Endodermal cell (in vitro differentiated cells): Measurements from ENCODE around the gene CMC1. TPM values are rescaled to one million over a fixed set of nuclear protein-coding genes. Genes with fewer than 3 reads are reported as not detected.
A peak's percentile ranks its signal among the peaks of the same experiment; 100 is the strongest.

Source experiments
- DNase-seq: peaks from one replicate; pipeline ENCODE4 v3.0.0-alpha.2; 2017
- H3K27ac ChIP-seq: 2 replicates; pipeline ENCODE4 v1.5.1; 2013; ENCODE audit warnings: mild to moderate bottlenecking, low read depth, low read length, moderate library complexity
- H3K27me3 ChIP-seq: 2 replicates; pipeline ENCODE4 v1.6.1; 2013; ENCODE audit warnings: mild to moderate bottlenecking, low read length, moderate library complexity; ENCODE audit not compliant: insufficient read depth, control insufficient read depth, poor library complexity, severe bottlenecking
- H3K36me3 ChIP-seq: 2 replicates; pipeline ENCODE4 v1.7.0; 2013; ENCODE audit warnings: mild to moderate bottlenecking, low read length, moderate library complexity; ENCODE audit not compliant: control insufficient read depth, insufficient read depth
- H3K4me1 ChIP-seq: one replicate; pipeline ENCODE4 v1.7.0; 2013; ENCODE audit warnings: low read length; ENCODE audit not compliant: control insufficient read depth, insufficient read depth
- H3K4me3 ChIP-seq: 2 replicates; pipeline ENCODE4 v1.5.1; 2013; ENCODE audit warnings: mild to moderate bottlenecking, low read length, moderate library complexity
- H3K9ac ChIP-seq: 2 replicates; pipeline ENCODE4 v1.6.1; 2013; ENCODE audit warnings: mild to moderate bottlenecking, low read length, moderate library complexity; ENCODE audit not compliant: poor library complexity, severe bottlenecking; ENCODE audit errors: extremely low read depth
- H3K9me3 ChIP-seq: 2 replicates; pipeline ENCODE4 v1.6.1; 2013; ENCODE audit warnings: mild to moderate bottlenecking, low read length, moderate library complexity; ENCODE audit not compliant: control insufficient read depth
- H3K27ac Mint-ChIP-seq: 2 replicates; pipeline ENCODE4 v1.8.0; 2020; ENCODE audit warnings: mixed read lengths
- H3K27me3 Mint-ChIP-seq: 2 replicates; pipeline ENCODE4 v1.8.0; 2021; ENCODE audit warnings: mild to moderate bottlenecking, mixed read lengths; ENCODE audit not compliant: insufficient read depth
- H3K36me3 Mint-ChIP-seq: 2 replicates; pipeline ENCODE4 v1.8.0; 2020; ENCODE audit warnings: low read depth, mixed read lengths
- H3K4me1 Mint-ChIP-seq: 2 replicates; pipeline ENCODE4 v1.8.0; 2020; ENCODE audit warnings: mixed read lengths
- H3K4me3 Mint-ChIP-seq: 2 replicates; pipeline ENCODE4 v1.8.0; 2020; ENCODE audit warnings: mild to moderate bottlenecking, moderate library complexity, mixed read lengths
- H3K9me3 Mint-ChIP-seq: 2 replicates; pipeline ENCODE4 v1.8.0; 2020; ENCODE audit warnings: mild to moderate bottlenecking, mixed read lengths
- WGBS, 2 experiments: methylation state at CpG; one replicate each; pipeline versions ENCODE4 v1.1.5 to v1.1.7; 2013; ENCODE audit warnings: missing lambda C conversion rate in 2 of 2, mixed read lengths in 1 of 2; ENCODE audit not compliant: insufficient coverage in 1 of 2, insufficient read length in 1 of 2; 5-methylcytosine and 5-hydroxymethylcytosine counted together
- total RNA-seq, 2 donors: library from RNA; stranded (reverse); fragmentation: NEBNext Ultra II Directional in 1 of 2; extraction: Animal tissue kit (Norgen Biotek cat#: 25700) in 1 of 2; gene quantifications; 2 replicates in 1 of 2; 3 replicates in 1 of 2; pipeline ENCODE4 v1.2.1, GENCODE V29; 2021
- TF ChIP-seq, protein P1 (sequence below): fragments of 200-600 bp; sonication (generic); conservative IDR thresholded peaks from 2 replicates; pipeline ENCODE4 v1.5.0; 2021; ENCODE audit warnings: antibody characterized with exemption, mild to moderate bottlenecking

Gene CMC1
- total RNA-seq, 2 donors from 2014 or later = 23.8 to 33.6 TPM

- no peaks in the 10 kb centered on the region for H3K27me3 ChIP-seq
- no peak for DNase-seq
- Mint-ChIP-seq H3K27ac (peak overlapping the region; percentile 98), H3K4me3 (peak overlapping the region; percentile 94), H3K36me3 (peaks cover 9% of the 10 kb centered on the region), H3K27me3 (no peaks in the 10 kb centered on the region), H3K4me1 (peaks cover 37% of the 10 kb centered on the region), H3K9me3 (peaks cover 3% of the 10 kb centered on the region)
- H3K9ac ChIP-seq = peak overlapping the region; percentile 76
- peaks cover 6% of the 10 kb centered on the region for H3K36me3 ChIP-seq
- peaks cover 6% of the 10 kb centered on the region for H3K4me1 ChIP-seq
- H3K27ac ChIP-seq = no peak overlapping the region
- H3K9me3 ChIP-seq = peaks cover 10% of the 10 kb centered on the region
- WGBS, 2 experiments = 24 to 26% methylated on average over 11 to 16 of the region's 16 CpGs
- peak overlapping the region; percentile 89 for H3K4me3 ChIP-seq
- TF ChIP-seq, protein P1, sequence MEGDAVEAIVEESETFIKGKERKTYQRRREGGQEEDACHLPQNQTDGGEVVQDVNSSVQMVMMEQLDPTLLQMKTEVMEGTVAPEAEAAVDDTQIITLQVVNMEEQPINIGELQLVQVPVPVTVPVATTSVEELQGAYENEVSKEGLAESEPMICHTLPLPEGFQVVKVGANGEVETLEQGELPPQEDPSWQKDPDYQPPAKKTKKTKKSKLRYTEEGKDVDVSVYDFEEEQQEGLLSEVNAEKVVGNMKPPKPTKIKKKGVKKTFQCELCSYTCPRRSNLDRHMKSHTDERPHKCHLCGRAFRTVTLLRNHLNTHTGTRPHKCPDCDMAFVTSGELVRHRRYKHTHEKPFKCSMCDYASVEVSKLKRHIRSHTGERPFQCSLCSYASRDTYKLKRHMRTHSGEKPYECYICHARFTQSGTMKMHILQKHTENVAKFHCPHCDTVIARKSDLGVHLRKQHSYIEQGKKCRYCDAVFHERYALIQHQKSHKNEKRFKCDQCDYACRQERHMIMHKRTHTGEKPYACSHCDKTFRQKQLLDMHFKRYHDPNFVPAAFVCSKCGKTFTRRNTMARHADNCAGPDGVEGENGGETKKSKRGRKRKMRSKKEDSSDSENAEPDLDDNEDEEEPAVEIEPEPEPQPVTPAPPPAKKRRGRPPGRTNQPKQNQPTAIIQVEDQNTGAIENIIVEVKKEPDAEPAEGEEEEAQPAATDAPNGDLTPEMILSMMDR = no peak
Measured at GRCh38 chr3:28347374-28348264, 106.2 kb downstream of the CMC1 start.

- peak overlapping the region; percentile 98 for H3K27ac Mint-ChIP-seq
- Histone ChIP-seq H3K36me3 (peaks cover 7% of the 10 kb centered on the region), H3K4me1 (peaks cover 6% of the 10 kb centered on the region), H3K27me3 (no peaks in the 10 kb centered on the region), H3K27ac (peak overlapping the region; percentile 97), H3K9ac (peak overlapping the region; percentile 76), H3K9me3 (peaks cover 11% of the 10 kb centered on the region), H3K4me3 (peak overlapping the region; percentile 89)
- DNase-seq = no peak
- H3K27me3 Mint-ChIP-seq = no peaks in the 10 kb centered on the region
- TF ChIP-seq, protein P1 = no peak
- H3K4me1 Mint-ChIP-seq = peaks cover 31% of the 10 kb centered on the region
- peak overlapping the region; percentile 94 for H3K4me3 Mint-ChIP-seq
- peaks cover 4% of the 10 kb centered on the region for H3K9me3 Mint-ChIP-seq
- WGBS, 2 experiments = 0% methylated on average over 7 to 16 of the region's 16 CpGs
- H3K36me3 Mint-ChIP-seq = peaks cover 10% of the 10 kb centered on the region
Measured at GRCh38 chr3:28348265-28348628, 106.8 kb downstream of the CMC1 start.

GRCh38 chr3:28348629-28349468, 107.4 kb downstream of the CMC1 start, which contains the start of the genes AZI2 and ZCWPW2:
AZI2 (minus strand) TSS chr3:28348824; CDS start chr3:28340617, 8,207 bp downstream.
ZCWPW2 (plus strand) TSS chr3:28348721; CDS start chr3:28413069, 64,348 bp downstream.
- H3K4me1 ChIP-seq = peaks cover 6% of the 10 kb centered on the region
- peaks cover 27% of the 10 kb centered on the region for H3K4me1 Mint-ChIP-seq
- 0% methylated on average over 51 to 83 of the region's 83 CpGs for WGBS, 2 experiments
- peak within 1 kb of the TSS; percentile 98 for H3K27ac Mint-ChIP-seq
- peak within 1 kb of the TSS; percentile 89 for H3K4me3 ChIP-seq
- H3K27me3 ChIP-seq = no peaks in the 10 kb centered on the region
- H3K9me3 ChIP-seq = peaks cover 17% of the 10 kb centered on the region
- peak within 1 kb of the TSS; percentile 97 for H3K27ac ChIP-seq
- H3K36me3 ChIP-seq = peaks cover 13% of the 10 kb centered on the region
- H3K9me3 Mint-ChIP-seq = peaks cover 10% of the 10 kb centered on the region
- H3K27me3 Mint-ChIP-seq = no peaks in the 10 kb centered on the region
- TF ChIP-seq, protein P1 = peak; percentile 56
- peaks cover 16% of the 10 kb centered on the region for H3K36me3 Mint-ChIP-seq
- peak within 1 kb of the TSS; percentile 76 for H3K9ac ChIP-seq
- peak; percentile 96 for DNase-seq
- peak within 1 kb of the TSS; percentile 94 for H3K4me3 Mint-ChIP-seq
